Endothelial cell of umbilical vein (primary cell): ENCODE results near the gene AGK.

ENCODE experiments used
- CTCF ChIP-seq, 2 donors: IDR thresholded peaks; 1 replicate in 1 of 2; 2 replicates in 1 of 2; pipeline ENCODE4 v1.5.1; 2011; ENCODE audit warnings: low read length in 2 of 2, mild to moderate bottlenecking in 2 of 2, moderate library complexity in 2 of 2, control low read depth in 1 of 2, inconsistent platforms in 1 of 2, low read depth in 1 of 2; ENCODE audit not compliant: insufficient read depth in 1 of 2; ENCODE audit errors: extremely low read depth in 1 of 2
- POLR2A ChIP-seq: IDR thresholded peaks from 2 replicates; pipeline ENCODE4 v1.6.1; 2012; ENCODE audit warnings: low read depth, mild to moderate bottlenecking, control low read depth, low read length

GRCh38 chr7:141522657-141523342 is 28.4 kb upstream of the AGK start:
- TF ChIP-seq POLR2A (no peak), CTCF (IDR thresholded peaks at IDR 0.05; ENCODE audit: extremely low read depth in 1 of 2, insufficient read depth in 1 of 2, low read depth in 1 of 2, low read length in 2 of 2) (no peak)
